ENCODE results near the gene ALPK1. TPM values are rescaled to one million over a fixed set of nuclear protein-coding genes. Genes with fewer than 3 reads are reported as not detected.
"Not testable (repeated sequence)": the region's sequence is repeated elsewhere in the genome, so short reads cannot be mapped to it uniquely, and the experiment has no call there.

ALPK1 gene
- total RNA-seq, 1 experiment from 2014 or later, result 13.5 TPM

DNA sequence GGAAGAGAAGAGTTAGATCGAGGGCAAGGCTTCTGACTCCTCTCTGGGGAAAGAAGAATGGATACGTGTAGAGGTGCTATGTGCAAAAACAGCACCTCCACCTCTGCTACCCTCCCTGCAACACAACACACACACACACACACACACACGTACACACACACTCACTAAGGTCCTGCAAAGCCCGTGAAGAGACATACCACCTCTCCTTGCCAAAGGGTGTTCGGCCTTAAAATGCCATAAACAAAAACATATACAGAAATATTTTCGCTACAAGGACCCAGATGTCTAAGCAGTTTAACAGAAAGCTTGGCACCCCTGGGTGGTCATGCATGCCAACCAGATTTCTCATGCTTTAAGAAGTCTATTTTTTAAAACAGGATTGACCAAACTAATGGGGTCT, 13.0 kb upstream of the ALPK1 start:
- DNase-seq (ENCODE audit: low read depth), result peak; percentile 4

DNA sequence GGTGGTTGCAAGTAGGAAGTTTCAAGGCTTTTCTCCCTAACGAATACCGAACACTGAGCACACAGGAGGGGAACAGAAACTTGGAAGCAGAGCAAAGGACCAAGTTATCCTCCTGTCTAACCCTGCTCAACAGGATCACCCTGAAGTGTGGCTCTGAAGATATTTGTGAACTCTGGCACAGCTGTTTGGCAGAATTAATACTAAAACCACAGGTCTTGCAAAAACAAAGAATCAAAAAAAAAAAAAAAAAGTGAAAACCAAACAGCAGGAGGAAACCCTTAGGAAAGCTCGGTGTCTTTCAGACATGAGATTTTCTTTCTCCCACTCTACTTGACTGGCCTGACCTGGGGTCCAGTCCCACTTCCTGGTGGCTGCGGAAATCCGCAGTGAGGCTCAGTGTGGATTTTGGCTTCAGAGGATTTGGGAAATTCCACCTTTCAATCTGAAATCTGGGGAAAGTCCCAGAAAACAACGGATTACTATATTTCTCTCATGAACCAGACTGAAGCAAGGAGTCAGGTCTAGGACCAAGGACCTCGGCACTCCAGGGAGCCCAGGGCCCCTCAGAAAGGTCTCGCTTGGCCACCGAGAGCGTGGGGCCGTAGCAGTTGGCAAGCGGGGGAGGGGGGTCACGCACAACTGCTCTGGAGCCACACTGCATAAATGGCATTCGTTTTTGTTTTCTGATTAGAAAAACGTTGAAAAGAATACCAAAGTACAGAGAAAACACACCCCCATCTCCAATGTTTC, 12.3 kb upstream of the ALPK1 start:
- peak; percentile 70 for DNase-seq (ENCODE audit: low read depth)

DNA sequence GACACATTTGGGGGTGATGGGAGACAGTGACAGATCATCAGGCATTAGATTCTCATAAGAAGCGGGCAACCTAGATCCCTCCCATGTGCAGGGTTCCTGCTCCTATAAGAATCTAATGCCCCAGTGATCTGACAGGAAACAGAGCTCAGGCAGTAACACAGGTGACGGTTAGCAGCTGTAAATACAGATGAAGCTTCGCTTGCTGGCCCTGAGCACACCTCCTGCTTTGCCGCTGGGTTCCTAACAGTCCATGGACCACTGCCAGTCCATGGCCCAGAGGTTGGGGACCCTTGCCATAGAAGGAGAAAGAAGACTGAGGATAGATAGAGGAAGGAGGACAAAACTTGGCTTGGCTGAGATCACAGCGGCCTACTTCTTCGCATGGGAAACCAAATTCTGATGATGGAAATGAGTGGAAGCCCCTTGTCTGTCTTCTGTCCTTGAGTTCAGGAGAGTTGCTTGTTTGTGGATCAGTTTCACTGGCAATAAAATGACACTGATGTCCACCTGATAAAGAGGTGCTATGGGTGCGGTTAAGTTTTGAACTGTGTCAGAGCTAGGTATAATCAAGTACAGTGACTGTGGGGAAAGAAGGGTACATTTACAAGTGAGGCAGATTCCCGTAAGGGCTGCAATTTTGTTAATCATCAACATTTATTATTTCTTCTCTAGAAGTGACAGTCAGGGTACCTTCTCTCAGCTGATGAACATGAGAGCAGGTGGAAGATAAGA, 9.7 kb upstream of the ALPK1 start:
- no peak for DNase-seq (ENCODE audit: low read depth)

DNA sequence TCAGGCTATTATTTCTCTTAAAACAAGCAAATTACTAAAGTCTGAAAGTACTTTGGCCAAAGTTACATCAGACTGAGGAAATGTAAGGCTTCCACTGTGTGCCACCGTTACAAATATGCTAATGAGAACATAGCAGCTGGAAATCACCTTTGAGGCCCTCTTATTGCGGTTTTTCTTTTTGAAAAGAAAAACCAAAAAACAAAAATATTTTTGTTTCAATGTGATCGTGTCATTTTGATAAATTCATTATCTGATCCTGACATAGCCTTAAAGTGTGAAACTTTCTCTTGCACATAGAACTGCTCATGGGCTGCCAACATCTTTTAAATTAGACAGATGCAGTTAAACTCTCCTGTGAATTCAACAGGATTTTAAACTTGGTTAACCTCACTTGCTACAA, 8.7 kb upstream of the ALPK1 start:
- DNase-seq (ENCODE audit: low read depth), result no peak

GRCh38 chr4:112289407-112290253, 7.5 kb upstream of the ALPK1 start:
- no peak for DNase-seq (ENCODE audit: low read depth)

GRCh38 chr4:112290341-112290740, 6.8 kb upstream of the ALPK1 start:
- no peak for DNase-seq (ENCODE audit: low read depth)

- no peak for DNase-seq (ENCODE audit: low read depth)
Measured at GRCh38 chr4:112299721-112300120, 2.6 kb downstream of the ALPK1 start.

DNA sequence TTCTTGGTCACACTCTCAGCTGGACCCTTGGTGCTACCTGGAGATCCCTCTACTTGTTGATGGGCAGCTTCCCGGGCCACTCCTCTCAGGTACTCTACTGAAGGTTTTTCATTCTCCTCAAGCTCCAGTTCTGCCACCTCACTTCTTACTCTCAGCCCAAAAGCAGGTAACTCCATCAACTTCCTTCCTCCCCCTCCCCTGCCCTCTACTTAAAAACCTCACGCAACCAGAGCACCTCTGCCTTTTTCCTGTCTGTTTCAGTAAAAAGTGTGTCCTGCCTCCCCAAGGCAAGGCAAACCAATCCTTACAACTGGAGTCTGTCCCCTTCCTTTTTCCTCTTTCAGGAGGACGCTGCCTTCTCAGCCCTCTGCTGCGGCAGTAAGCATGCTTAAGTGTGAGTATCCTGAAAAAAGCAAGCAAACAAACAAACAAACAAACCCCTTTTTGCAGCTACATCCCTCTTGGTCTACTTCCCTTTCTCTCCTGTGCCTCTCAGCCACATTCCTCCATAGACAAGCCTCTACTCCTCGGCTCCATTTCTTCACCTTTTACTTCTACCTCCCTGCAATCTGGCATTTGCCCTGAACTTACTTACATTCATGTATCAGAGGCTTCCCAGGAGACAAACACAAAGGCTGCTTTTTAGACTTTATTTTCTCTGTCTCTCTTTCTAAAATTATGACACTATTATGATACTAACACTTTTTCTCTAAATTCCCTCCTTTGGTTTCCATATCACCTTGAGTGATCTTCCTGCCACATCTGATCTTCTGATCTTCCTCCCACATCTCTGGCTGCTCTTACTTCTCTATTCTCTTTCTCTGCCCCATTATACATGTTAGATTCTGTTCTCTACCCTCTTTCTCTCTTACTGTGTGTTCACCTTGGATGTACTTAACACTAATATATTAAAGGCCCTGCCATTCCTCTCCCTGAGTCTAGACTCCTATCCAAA, 5.4 kb downstream of the ALPK1 start:
- DNase-seq (ENCODE audit: low read depth), result no peak

DNA sequence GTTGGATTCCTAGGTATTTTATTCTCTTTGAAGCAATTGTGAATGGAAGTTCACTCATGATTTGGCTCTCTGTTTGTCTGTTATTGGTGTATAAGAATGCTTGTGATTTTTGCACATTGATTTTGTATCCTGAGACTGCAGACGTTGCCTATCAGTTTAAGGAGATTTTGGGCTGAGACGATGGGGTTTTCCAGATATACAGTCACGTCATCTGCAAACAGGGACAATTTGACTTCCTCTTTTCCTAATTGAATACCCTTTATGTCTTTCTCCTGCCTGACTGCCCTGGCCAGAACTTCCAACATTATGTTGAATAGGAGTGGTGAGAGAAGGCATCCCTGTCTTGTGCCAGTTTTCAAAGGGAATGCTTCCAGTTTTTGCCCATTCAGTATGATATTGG, 8.3 kb downstream of the ALPK1 start:
- DNase-seq (ENCODE audit: low read depth), result not testable (repeated sequence)

DNA sequence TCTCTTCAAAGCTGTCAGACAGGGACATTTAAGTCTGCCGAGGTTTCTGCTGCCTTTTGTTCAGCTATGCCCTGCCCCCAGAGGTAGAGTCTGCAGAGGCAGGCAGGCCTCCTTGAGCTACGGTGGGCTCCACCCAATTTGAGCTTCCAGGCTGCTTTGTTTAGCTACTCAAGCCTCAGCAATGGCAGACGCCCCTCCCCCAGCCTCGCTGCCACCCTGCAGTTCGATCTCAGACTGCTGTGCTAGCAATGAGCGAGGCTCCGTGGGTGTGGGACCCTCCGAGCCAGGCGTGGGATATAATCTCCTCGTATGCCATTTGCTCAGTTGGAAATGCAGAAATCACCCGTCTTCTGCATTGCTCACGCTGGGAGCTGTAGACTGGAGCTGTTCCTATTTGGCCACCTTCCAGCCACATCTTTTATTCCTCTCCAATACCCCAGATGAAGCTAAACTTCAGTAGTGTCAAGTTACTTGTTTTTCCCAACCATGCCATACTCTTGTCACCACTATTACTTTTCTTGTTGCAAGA, 12.2 kb downstream of the ALPK1 start:
- not testable (repeated sequence) for DNase-seq (ENCODE audit: low read depth)

DNA sequence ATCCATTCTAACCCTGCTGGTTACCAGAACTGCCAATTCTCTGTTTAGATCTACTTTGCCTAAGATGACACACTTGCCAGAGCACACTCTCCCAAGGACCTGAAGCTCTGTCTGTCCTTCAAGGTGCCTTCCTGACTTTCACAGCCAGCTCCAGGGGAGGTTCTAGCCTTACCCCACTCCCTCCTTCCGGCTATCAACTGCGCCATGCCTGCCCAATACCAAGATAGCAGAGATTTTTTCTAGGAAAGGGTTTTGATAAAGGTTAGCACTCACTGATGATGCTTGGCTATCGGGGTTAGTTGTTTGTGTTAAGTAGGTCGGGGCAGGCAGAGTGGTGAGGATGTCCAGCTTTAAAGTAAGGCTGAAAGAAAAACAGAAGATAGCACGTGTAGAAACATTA, 14.3 kb downstream of the ALPK1 start:
- DNase-seq (ENCODE audit: low read depth), result no peak

GRCh38 chr4:112312610-112313239, 15.6 kb downstream of the ALPK1 start:
- no peak for DNase-seq (ENCODE audit: low read depth)

- DNase-seq (ENCODE audit: low read depth), result no peak
Measured at GRCh38 chr4:112315446-112315845, 18.3 kb downstream of the ALPK1 start.

GRCh38 chr4:112316360-112316759, 19.2 kb downstream of the ALPK1 start:
- no peak for DNase-seq (ENCODE audit: low read depth)

- no peak for DNase-seq (ENCODE audit: low read depth)
Measured at GRCh38 chr4:112318239-112319142, 21.3 kb downstream of the ALPK1 start.

GRCh38 chr4:112321776-112322684, 24.9 kb downstream of the ALPK1 start:
- DNase-seq (ENCODE audit: low read depth), result peak; percentile 68

DNA sequence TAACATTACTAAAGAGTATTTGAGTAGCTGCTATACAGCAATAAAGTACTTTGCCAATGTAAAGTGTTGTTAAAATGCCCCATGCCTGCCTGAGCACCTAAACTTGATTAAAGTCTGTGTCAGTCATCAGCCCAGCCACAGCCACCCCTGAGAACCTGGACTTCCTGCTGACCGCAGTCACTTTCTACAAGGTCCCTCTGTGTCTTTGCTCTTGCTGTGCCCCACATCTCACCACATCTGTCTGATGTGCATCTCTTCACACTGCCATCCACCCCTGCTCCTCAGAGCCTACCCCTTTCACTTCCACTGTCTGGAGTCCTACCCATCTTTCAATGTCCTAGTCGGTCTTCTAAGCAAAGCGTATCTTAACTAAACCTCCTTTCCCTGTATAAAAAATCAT, 25.7 kb downstream of the ALPK1 start:
- DNase-seq (ENCODE audit: low read depth), result no peak

- DNase-seq (ENCODE audit: low read depth), result no peak
Measured at GRCh38 chr4:112325530-112325929, 28.4 kb downstream of the ALPK1 start.

Measured in LHCN-M2 (cell line).